Measurements from ENCODE around the gene RXFP1.

The RXFP1 gene

GRCh38 chr4:158578476-158578875, 56.8 kb downstream of the RXFP1 start:
- no peak overlapping the region for H3K27ac ChIP-seq (ENCODE audit: low read depth, low read length)
- no peaks in the 10 kb centered on the region for H3K36me3 ChIP-seq (ENCODE audit: control insufficient read depth, low read length)
- no peaks in the 10 kb centered on the region for H3K79me2 ChIP-seq (ENCODE audit: control insufficient read depth, low read length)
- H4K20me1 ChIP-seq (ENCODE audit: control insufficient read depth, insufficient read depth, low read depth, low read length): no peaks in the 10 kb centered on the region
- no peaks in the 10 kb centered on the region for H3K9me2 ChIP-seq (replicated peaks; ENCODE audit: control insufficient read depth, low read length)
- H3K4me2 ChIP-seq (ENCODE audit: low read length): no peak overlapping the region
- no peak for TF ChIP-seq CTCF (IDR thresholded peaks at IDR 0.05; ENCODE audit: low read depth, low read length, poor library complexity, severe bottlenecking)
- TF ChIP-seq EZH2phosphoT487 (IDR thresholded peaks at IDR 0.05; ENCODE audit: borderline replicate concordance, low read length): no peak
- no peaks in the 10 kb centered on the region for H3K27me3 ChIP-seq (ENCODE audit: control insufficient read depth, low read length)
- no peaks in the 10 kb centered on the region for H3F3A ChIP-seq (ENCODE audit: control insufficient read depth, insufficient read depth)
- H3K4me1 ChIP-seq (ENCODE audit: control insufficient read depth, low read length): no peaks in the 10 kb centered on the region
- H3K4me3 ChIP-seq (ENCODE audit: low read length): no peak overlapping the region
- H3K9me3 ChIP-seq (ENCODE audit: control insufficient read depth, insufficient read depth, low read length): no peaks in the 10 kb centered on the region

GRCh38 chr4:158580064-158580463, 58.4 kb downstream of the RXFP1 start:
- no peaks in the 10 kb centered on the region for H3K79me2 ChIP-seq (ENCODE audit: control insufficient read depth, low read length)
- no peaks in the 10 kb centered on the region for H3K27me3 ChIP-seq (ENCODE audit: control insufficient read depth, low read length)
- no peaks in the 10 kb centered on the region for H3K36me3 ChIP-seq (ENCODE audit: control insufficient read depth, low read length)
- H3K4me1 ChIP-seq (ENCODE audit: control insufficient read depth, low read length): no peaks in the 10 kb centered on the region
- H3K4me2 ChIP-seq (ENCODE audit: low read length): no peak overlapping the region
- no peaks in the 10 kb centered on the region for H3F3A ChIP-seq (ENCODE audit: control insufficient read depth, insufficient read depth)
- no peak overlapping the region for H3K4me3 ChIP-seq (ENCODE audit: low read length)
- H4K20me1 ChIP-seq (ENCODE audit: control insufficient read depth, insufficient read depth, low read depth, low read length): no peaks in the 10 kb centered on the region
- no peaks in the 10 kb centered on the region for H3K9me2 ChIP-seq (replicated peaks; ENCODE audit: control insufficient read depth, low read length)
- no peaks in the 10 kb centered on the region for H3K9me3 ChIP-seq (ENCODE audit: control insufficient read depth, insufficient read depth, low read length)
- H3K27ac ChIP-seq (ENCODE audit: low read depth, low read length): no peak overlapping the region
- TF ChIP-seq CTCF (IDR thresholded peaks at IDR 0.05; ENCODE audit: low read depth, low read length, poor library complexity, severe bottlenecking) (no peak), EZH2phosphoT487 (IDR thresholded peaks at IDR 0.05; ENCODE audit: borderline replicate concordance, low read length) (no peak)

GRCh38 chr4:158581161-158581560, 59.5 kb downstream of the RXFP1 start:
- Histone ChIP-seq H3K27me3 (ENCODE audit: control insufficient read depth, low read length) (no peaks in the 10 kb centered on the region), H3K79me2 (ENCODE audit: control insufficient read depth, low read length) (no peaks in the 10 kb centered on the region), H3K9me3 (ENCODE audit: control insufficient read depth, insufficient read depth, low read length) (no peaks in the 10 kb centered on the region), H3K4me1 (ENCODE audit: control insufficient read depth, low read length) (no peaks in the 10 kb centered on the region), H3K4me3 (ENCODE audit: low read length) (no peak overlapping the region), H3K27ac (ENCODE audit: low read depth, low read length) (no peak overlapping the region), H3K36me3 (ENCODE audit: control insufficient read depth, low read length) (no peaks in the 10 kb centered on the region), H3K9me2 (replicated peaks; ENCODE audit: control insufficient read depth, low read length) (no peaks in the 10 kb centered on the region), H4K20me1 (ENCODE audit: control insufficient read depth, insufficient read depth, low read depth, low read length) (no peaks in the 10 kb centered on the region), H3F3A (ENCODE audit: control insufficient read depth, insufficient read depth) (no peaks in the 10 kb centered on the region), H3K4me2 (ENCODE audit: low read length) (no peak overlapping the region)
- no peak for TF ChIP-seq CTCF (IDR thresholded peaks at IDR 0.05; ENCODE audit: low read depth, low read length, poor library complexity, severe bottlenecking)
- TF ChIP-seq EZH2phosphoT487 (IDR thresholded peaks at IDR 0.05; ENCODE audit: borderline replicate concordance, low read length): no peak

- no peaks in the 10 kb centered on the region for H3K79me2 ChIP-seq (ENCODE audit: control insufficient read depth, low read length)
- no peaks in the 10 kb centered on the region for H3K4me1 ChIP-seq (ENCODE audit: control insufficient read depth, low read length)
- TF ChIP-seq CTCF (IDR thresholded peaks at IDR 0.05; ENCODE audit: low read depth, low read length, poor library complexity, severe bottlenecking): no peak
- TF ChIP-seq EZH2phosphoT487 (IDR thresholded peaks at IDR 0.05; ENCODE audit: borderline replicate concordance, low read length): no peak
Observed at GRCh38 chr4:158586881-158587280, 65.2 kb downstream of the RXFP1 start.

More at GRCh38 chr4:158586881-158587280, 65.2 kb downstream of the RXFP1 start:
- Histone ChIP-seq H3K27me3 (ENCODE audit: control insufficient read depth, low read length) (0 out of 2 replicates have a peak, but pooled peaks cover 4% of the 10 kb centered on the region), H3K9me3 (ENCODE audit: control insufficient read depth, insufficient read depth, low read length) (no peaks in the 10 kb centered on the region), H3K36me3 (ENCODE audit: control insufficient read depth, low read length) (no peaks in the 10 kb centered on the region), H3K27ac (ENCODE audit: low read depth, low read length) (no peak overlapping the region), H3K4me3 (ENCODE audit: low read length) (no peak overlapping the region), H4K20me1 (ENCODE audit: control insufficient read depth, insufficient read depth, low read depth, low read length) (no peaks in the 10 kb centered on the region), H3K9me2 (replicated peaks; ENCODE audit: control insufficient read depth, low read length) (no peaks in the 10 kb centered on the region), H3K4me2 (ENCODE audit: low read length) (no peak overlapping the region), H3F3A (ENCODE audit: control insufficient read depth, insufficient read depth) (no peaks in the 10 kb centered on the region)

Measured in DOHH2 (cell line).